Neutrophil (primary cell): ENCODE results near the gene KCNQ5.
"Not testable (repeated sequence)": the region's sequence is repeated elsewhere in the genome, so short reads cannot be mapped to it uniquely, and the experiment has no call there.

Experiments used
- H3K27ac ChIP-seq: fragments of 200-600 bp; sonication (generic); 2 replicates; pipeline ENCODE4 v1.5.1; 2016; ENCODE audit warnings: mild to moderate bottlenecking, moderate library complexity
- H3K27me3 ChIP-seq: fragments of 200-600 bp; sonication (generic); 2 replicates; pipeline ENCODE4 v1.6.0; 2016; ENCODE audit warnings: mild to moderate bottlenecking
- H3K36me3 ChIP-seq: fragments of 200-600 bp; sonication (generic); 2 replicates; pipeline ENCODE4 v1.5.1; 2017
- H3K4me1 ChIP-seq, 2 experiments: fragments of 200-600 bp in 1 of 2; sonication (generic) in 1 of 2; 1 replicate in 1 of 2; 2 replicates in 1 of 2; pipeline versions ENCODE4 v1.5.1 to v1.6.1; 2013 to 2016; ENCODE audit warnings: low read depth in 1 of 2, low read length in 1 of 2, mild to moderate bottlenecking in 1 of 2, moderate library complexity in 1 of 2; ENCODE audit not compliant: control insufficient read depth in 1 of 2, insufficient read depth in 1 of 2
- H3K4me3 ChIP-seq, 2 experiments: fragments of 200-600 bp in 1 of 2; sonication (generic) in 1 of 2; 1 replicate in 1 of 2; 2 replicates in 1 of 2; pipeline ENCODE4 v1.5.1; 2013 to 2016; ENCODE audit warnings: low read depth in 1 of 2, low read length in 1 of 2, mild to moderate bottlenecking in 1 of 2, moderate library complexity in 1 of 2
- H3K9me3 ChIP-seq: fragments of 200-600 bp; sonication (generic); 2 replicates; pipeline ENCODE4 v1.5.1; 2016
- CTCF ChIP-seq: fragments of 200-600 bp; sonication (generic); IDR thresholded peaks from 2 replicates; pipeline ENCODE4 v1.5.1; 2016; ENCODE audit warnings: antibody characterized with exemption

The KCNQ5 gene

GRCh38 chr6:72974276-72974675 lies 352.4 kb downstream of the KCNQ5 start:
- Histone ChIP-seq H3K27ac (no peak overlapping the region), H3K27me3 (no peaks in the 10 kb centered on the region), H3K4me3 (no peak overlapping the region), H3K4me1 (no peaks in the 10 kb centered on the region), H3K9me3 (no peaks in the 10 kb centered on the region), H3K36me3 (no peaks in the 10 kb centered on the region)
- no peak for TF ChIP-seq CTCF

- Histone ChIP-seq H3K36me3 (no peaks in the 10 kb centered on the region), H3K9me3 (no peaks in the 10 kb centered on the region)
- TF ChIP-seq CTCF: no peak
These were observed 353.5 kb downstream of the KCNQ5 start for GRCh38 chr6:72975352-72975752.

GRCh38 chr6:72976484-72976883 lies 354.6 kb downstream of the KCNQ5 start:
- Histone ChIP-seq H3K9me3 (no peaks in the 10 kb centered on the region), H3K27me3 (no peaks in the 10 kb centered on the region), H3K36me3 (no peaks in the 10 kb centered on the region), H3K27ac (no peak overlapping the region), H3K4me3 (no peak overlapping the region), H3K4me1 (no peaks in the 10 kb centered on the region)
- no peak for TF ChIP-seq CTCF

More at GRCh38 chr6:72975352-72975752, 353.5 kb downstream of the KCNQ5 start:
- H3K27ac ChIP-seq: no peak overlapping the region
- no peak overlapping the region for H3K4me3 ChIP-seq
- no peaks in the 10 kb centered on the region for H3K27me3 ChIP-seq
- H3K4me1 ChIP-seq: no peaks in the 10 kb centered on the region

GRCh38 chr6:72977114-72977513 lies 355.2 kb downstream of the KCNQ5 start:
- Histone ChIP-seq H3K4me3 (no peak overlapping the region), H3K4me1 (no peaks in the 10 kb centered on the region), H3K27ac (no peak overlapping the region), H3K9me3 (no peaks in the 10 kb centered on the region), H3K36me3 (no peaks in the 10 kb centered on the region), H3K27me3 (no peaks in the 10 kb centered on the region)
- TF ChIP-seq CTCF: no peak

- not testable (repeated sequence) for H3K27ac ChIP-seq, H3K9me3 ChIP-seq, H3K27me3 ChIP-seq, H3K36me3 ChIP-seq, H3K4me1 ChIP-seq, H3K4me3 ChIP-seq
These were observed 356.9 kb downstream of the KCNQ5 start for GRCh38 chr6:72978808-72979207.

DNA sequence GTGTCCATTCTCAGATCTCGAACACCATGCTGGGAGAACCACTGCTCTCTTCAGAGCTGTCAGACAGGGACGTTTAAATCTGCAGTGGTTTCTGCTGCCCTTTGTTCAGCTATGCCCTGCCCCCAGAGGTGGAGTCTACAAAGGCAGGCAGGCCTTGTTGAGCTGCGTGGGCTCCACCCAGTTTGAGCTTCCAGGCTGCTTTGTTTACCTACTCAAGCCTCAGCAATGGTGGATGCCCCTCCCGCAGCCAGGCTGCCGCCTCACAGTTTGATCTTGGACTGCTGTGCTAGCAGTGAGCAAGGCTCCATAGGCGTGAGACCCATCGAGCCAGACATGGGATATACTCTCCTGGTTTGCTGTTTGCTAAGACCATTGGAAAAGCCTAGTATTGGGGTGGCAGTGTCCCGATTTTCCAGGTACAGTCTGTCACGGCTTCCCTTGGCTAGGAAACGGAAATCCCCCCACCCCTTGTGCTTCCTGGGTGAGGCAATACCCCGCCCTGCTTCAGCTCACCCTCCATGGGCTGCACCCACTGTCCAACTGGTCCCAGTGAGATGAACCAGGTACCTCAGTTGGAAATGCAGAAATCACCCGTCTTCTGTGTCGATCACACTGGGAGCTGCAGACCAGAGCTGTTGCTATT lies 362.4 kb downstream of the KCNQ5 start:
- H3K27me3 ChIP-seq, H3K4me3 ChIP-seq, H3K9me3 ChIP-seq, H3K4me1 ChIP-seq, H3K36me3 ChIP-seq, H3K27ac ChIP-seq: not testable (repeated sequence)
